ENCODE data around the gene ALMS1.
"Not testable (repeated sequence)": the region's sequence is repeated elsewhere in the genome, so short reads cannot be mapped to it uniquely, and the experiment has no call there.

The ALMS1 gene

DNA sequence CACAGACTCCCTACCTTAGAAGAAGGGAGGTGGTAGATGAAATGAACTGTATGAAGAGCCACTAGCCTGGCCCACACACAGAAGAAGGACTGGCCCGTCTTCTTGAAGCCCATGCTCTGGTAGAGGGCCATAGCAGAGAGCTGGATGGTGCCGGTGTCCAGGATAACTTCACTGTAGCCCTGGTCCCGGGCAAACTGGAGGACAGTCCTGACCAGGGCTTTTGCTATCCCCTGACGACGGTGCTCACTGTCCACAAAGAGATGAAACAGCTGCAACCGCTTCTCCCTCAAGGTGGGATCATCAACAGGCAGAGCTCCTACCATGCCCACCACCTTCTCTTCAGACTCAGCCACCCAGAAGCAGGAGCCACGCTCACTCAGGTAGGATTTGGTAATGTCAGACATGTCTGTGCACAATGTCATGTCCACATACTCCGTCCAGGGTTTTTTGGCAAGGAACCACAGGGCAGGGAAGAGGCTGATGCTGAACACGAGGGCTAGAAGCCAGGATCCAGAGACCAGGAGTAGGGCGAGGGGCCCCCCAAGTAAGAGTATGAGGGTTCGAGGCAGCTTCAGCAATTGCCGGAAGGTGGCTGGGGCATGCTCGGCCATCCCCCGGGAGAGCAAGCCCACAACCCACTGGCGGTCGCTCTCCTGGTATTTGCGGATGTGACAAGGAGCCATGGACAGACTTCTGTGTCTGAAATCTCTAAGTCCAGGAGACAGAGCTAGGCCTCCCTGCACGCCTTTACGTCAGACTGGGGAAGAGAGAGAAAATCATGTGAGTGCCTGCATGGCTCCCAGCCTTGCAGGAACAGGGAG lies 255.5 kb downstream of the ALMS1 start:
- no peak overlapping the region for H3K4me3 ChIP-seq (replicated peaks; ENCODE audit: low read depth, low read length)
- no peak for DNase-seq (ENCODE audit: extremely low read depth, low read depth)
- TF ChIP-seq CTCF (IDR thresholded peaks at IDR 0.05; ENCODE audit: low read depth, low read length, missing control alignments) = no peak

DNA sequence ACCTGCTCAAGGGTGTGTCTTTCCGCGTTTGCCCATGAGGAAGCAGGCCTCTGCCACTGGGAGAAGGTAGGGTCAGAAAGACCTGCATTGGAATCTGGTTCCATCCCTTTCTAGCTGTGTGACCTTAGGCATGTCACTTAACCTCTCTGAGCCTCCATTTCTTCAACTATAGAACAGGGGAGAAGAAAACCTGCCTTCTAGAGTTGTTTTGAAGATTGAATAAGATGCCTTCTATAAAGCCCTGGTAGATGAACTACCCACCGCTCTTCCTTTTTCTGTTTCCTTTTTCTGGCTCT lies 256.1 kb downstream of the ALMS1 start:
- no peak for DNase-seq (ENCODE audit: extremely low read depth, low read depth)
- H3K4me3 ChIP-seq (replicated peaks; ENCODE audit: low read depth, low read length) = no peak overlapping the region
- no peak for TF ChIP-seq CTCF (IDR thresholded peaks at IDR 0.05; ENCODE audit: low read depth, low read length, missing control alignments)

GRCh38 chr2:73642338-73643018 lies 256.8 kb downstream of the ALMS1 start, which contains the start of gene NAT8:
Gene NAT8, minus strand, starts transcription at chr2:73642422. Its CDS starts 794 bp downstream, at chr2:73641628.
- DNase-seq (ENCODE audit: extremely low read depth, low read depth) = no peak
- no peak within 1 kb of the TSS for H3K4me3 ChIP-seq (replicated peaks; ENCODE audit: low read depth, low read length)
- no peak for TF ChIP-seq CTCF (IDR thresholded peaks at IDR 0.05; ENCODE audit: low read depth, low read length, missing control alignments)

- DNase-seq (ENCODE audit: extremely low read depth, low read depth); H3K4me3 ChIP-seq (replicated peaks; ENCODE audit: low read depth, low read length): not testable (repeated sequence)
These were observed 262.1 kb downstream of the ALMS1 start for GRCh38 chr2:73647690-73648089.

DNA sequence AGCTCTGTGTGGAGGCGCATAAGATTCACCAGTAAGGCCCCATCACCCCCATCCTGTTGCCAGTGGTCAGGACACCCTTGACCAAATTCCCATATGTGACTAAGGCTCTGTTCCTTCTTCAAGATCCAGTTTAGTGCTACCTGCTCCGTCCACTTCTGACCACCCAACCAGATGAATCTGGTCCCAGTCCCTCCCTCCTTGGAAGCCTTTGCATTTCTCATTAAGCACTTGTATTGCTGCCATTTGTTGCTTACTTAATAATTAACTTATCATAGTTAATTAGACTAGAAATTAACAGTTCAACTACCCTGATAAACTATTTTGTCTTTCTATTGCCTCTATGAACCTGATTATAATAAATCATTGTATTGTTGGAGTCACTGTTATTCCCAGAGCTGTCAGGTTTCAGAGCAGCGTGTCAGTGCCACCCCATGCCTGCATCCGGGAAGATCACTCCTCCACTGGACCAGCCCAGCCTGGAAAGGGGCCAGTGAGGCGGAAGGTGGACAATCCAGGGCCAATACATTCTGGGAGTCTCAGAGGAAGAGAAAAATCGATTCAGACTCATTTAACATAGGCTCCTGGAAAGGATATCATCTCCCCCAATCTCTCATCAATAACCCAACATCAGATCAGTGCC lies 266.1 kb downstream of the ALMS1 start:
- H3K4me3 ChIP-seq (replicated peaks; ENCODE audit: low read depth, low read length) = no peak overlapping the region
- no peak for TF ChIP-seq CTCF (IDR thresholded peaks at IDR 0.05; ENCODE audit: low read depth, low read length, missing control alignments)
- no peak for DNase-seq (ENCODE audit: extremely low read depth, low read depth)

GRCh38 chr2:73652348-73652747 lies 266.7 kb downstream of the ALMS1 start:
- H3K4me3 ChIP-seq (replicated peaks; ENCODE audit: low read depth, low read length) = no peak overlapping the region
- TF ChIP-seq CTCF (IDR thresholded peaks at IDR 0.05; ENCODE audit: low read depth, low read length, missing control alignments) = no peak
- no peak for DNase-seq (ENCODE audit: extremely low read depth, low read depth)

GRCh38 chr2:73654175-73654574 lies 268.5 kb downstream of the ALMS1 start:
- no peak overlapping the region for H3K4me3 ChIP-seq (replicated peaks; ENCODE audit: low read depth, low read length)
- no peak for TF ChIP-seq CTCF (IDR thresholded peaks at IDR 0.05; ENCODE audit: low read depth, low read length, missing control alignments)
- no peak for DNase-seq (ENCODE audit: extremely low read depth, low read depth)
